Measurements from ENCODE around the gene BDH2.

BDH2 gene

GRCh38 chr4:103099691-103100392, at the start of gene BDH2:
BDH2 (minus strand) TSS chr4:103099834; CDS start chr4:103096254, 3,580 bp downstream.
- DNase-seq, result peak; percentile 87

GRCh38 chr4:103144926-103145325, 45.3 kb upstream of the BDH2 start:
- DNase-seq, result no peak

DNA sequence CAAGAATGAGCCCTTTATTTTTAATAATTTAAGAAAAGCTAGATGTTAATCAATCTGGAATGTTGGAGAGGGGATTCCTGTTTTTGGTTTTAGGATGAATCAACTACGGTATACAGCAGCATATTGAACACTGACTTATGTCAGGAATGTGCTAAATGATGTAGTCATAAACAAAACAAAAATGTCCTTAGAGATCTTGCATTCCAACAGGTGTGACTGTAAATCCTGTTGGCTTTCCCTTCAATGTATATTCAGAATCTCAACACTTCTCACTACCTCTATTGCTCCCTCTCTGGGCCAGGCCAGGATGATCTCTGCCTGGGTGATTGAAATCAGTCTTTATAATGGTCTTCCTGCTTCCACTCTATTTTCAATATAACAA, 37.8 kb upstream of the BDH2 start:
- DNase-seq, result no peak

GRCh38 chr4:103136671-103137445, 37.2 kb upstream of the BDH2 start:
- no peak for DNase-seq

- DNase-seq, result no peak
These were observed 29.5 kb upstream of the BDH2 start for GRCh38 chr4:103129174-103129573.

GRCh38 chr4:103126126-103126525, 26.5 kb upstream of the BDH2 start:
- no peak for DNase-seq

DNA sequence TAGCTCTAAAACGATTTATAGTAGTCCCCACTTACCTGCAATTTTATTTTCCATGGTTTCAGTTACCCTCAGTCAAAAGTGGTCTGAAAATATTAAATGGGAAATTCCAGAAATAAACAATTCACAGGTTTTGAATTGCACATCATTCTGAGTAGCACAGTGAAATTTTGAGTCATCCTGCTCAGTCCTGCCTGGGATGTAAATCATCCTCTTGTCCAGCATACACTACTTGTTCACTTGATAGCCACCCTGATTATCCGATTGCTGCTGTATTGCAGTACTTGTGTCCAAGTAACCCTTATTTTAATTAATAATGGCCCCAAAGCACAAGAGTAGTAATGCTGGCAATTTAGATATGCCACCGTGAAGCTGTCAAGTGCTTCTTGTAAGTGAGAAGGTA, 23.5 kb upstream of the BDH2 start:
- DNase-seq, result no peak

- no peak for DNase-seq
These were observed 18.5 kb upstream of the BDH2 start for GRCh38 chr4:103118166-103118565.

- DNase-seq, result no peak
These were observed 12.0 kb upstream of the BDH2 start for GRCh38 chr4:103111598-103111997.

DNA sequence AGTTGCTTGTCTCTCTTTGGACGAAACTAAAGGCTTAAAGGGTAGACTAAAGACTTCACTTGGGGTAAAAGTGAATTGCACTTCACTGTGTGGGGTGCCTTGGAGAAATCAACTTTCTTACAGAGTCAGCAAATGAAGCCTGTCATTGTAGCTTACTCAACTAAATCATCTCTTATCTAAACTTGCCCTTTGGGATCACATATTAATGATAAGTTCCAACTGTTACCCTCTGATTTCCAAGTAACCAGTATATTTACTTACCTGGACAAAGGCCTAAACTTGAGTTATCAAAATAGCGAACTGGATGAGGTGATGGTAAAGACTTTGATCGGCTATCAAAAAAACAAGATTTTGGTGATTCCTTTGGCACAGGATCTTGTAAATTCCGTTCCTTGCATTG, 8.9 kb upstream of the BDH2 start:
- DNase-seq, result no peak

DNA sequence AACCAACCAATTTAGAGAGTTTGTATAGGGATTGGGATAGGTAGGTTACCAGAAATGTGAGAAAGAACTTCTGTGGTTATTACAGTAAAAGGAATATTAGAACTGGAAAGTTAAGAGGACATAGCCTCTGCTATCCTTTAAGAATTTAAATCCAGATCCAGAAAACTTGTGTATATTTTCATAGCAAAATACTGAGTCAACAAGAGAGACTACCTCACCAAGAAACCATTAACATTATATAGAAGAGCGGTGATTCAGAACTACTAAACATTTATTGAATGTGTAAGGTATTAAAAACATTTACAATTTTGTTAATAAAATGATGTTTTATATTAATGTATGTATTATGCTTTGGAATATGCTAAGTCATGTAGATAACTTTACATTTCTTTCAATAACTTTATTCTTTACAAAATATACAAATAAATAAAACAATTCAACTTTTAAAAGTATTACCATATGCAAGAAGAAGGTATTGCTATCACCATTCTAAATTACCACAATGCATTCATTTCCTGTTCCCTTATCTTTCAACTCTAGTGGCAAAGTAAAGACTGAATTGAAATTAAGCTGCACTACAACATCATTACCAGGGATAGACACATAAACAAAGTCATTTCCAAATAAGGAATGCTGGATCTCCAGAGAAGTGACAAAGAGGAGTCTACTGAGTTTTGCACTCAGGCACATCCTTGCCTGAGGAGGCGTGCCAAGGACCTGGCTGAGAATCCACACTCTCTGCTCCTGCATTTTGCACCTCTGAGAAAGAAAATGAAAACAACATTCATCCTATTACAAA, 6.1 kb upstream of the BDH2 start:
- no peak for DNase-seq

GRCh38 chr4:103104886-103105285, 5.3 kb upstream of the BDH2 start:
- no peak for DNase-seq

GRCh38 chr4:103100691-103101090, 1.1 kb upstream of the BDH2 start:
- DNase-seq, result no peak

GRCh38 chr4:103098756-103099440, 736 bp downstream of the BDH2 start:
- no peak for DNase-seq

GRCh38 chr4:103098341-103098740, 1.3 kb downstream of the BDH2 start:
- DNase-seq, result no peak

GRCh38 chr4:103097112-103097511, 2.5 kb downstream of the BDH2 start:
- DNase-seq, result no peak

DNA sequence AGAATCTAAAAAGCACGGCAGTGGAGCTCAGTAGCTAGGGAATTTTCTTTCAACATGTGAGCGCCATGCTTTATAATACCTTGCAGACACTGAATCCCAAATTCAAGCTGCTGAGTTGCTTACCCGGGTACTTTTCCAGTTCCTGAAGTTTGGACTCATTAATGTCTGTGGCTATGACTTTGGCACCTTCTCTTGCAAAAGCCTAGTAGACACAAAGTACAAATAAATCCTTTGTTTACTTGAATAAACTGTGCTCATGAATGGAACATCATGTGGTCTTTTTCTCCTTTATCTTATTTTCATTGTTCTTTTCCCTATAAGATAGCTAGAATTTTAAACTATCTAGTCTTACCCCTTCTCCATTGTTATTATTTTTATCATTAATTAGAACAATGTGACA, 4.6 kb downstream of the BDH2 start:
- DNase-seq, result no peak

DNA sequence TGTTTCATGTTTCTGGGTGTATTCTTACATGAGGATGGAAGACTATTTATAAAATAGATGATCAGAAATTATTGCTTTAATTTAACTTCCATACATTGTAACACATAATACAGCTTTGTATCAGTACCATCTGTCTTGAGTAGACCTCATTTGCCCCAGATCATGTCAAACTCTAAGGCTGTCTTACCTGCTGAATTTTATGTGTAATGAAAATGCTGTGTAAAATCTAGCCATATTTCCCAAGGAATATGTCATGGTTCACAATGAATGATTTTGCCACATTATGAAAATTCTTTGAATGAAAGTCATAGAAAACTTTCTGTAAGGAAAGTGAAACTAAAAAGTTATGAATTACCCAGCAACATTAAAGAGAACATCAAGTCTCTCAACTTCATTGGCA, 7.4 kb downstream of the BDH2 start:
- no peak for DNase-seq

DNA sequence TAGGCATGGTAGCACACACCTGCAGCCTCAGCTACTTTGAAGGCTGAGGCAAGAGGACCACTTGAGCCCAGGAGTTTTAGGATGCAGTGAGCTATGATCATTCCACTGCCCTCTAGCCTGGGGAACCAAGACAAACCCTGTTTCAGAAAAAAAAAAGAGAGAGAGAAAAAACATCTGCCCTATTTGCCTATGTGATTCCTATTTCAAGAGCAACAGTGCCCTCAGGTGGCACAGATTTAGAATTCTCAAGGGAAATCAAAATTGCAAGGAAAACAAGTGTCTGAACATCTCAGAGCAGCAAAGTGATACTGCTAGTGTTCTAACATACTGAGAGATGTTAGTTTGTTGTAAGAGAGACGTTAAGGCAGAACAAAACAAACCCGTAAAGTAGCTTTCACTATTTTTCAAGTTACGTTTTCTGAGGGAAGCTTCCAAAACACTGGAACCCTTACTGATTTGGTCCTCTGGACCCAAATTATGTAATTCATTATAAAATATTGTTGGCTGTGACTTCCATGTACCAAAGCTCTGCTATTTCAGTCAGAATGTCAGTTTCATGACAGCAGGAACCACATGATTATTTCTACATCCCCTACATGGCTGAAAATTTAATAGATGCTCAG, 7.9 kb downstream of the BDH2 start:
- DNase-seq, result peak; percentile 53

DNA sequence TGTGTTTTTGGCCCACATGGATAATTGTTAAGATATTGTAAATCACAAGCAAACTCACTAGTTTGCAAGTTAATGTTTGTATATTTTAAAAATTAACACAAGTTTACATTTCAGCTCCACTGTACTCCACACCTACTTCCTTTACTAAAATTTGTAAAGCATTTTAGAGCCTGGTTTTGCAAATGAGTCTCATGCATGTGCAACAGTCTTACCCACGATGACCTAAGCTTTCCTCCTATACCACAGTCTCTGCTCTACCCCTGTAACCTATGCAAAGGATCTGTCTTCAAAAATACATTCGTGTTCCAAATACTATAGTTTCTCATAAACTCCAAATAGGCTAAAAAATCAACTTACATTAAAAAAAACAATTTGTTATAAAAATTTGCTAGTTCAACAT, 10.2 kb downstream of the BDH2 start:
- DNase-seq, result no peak

DNA sequence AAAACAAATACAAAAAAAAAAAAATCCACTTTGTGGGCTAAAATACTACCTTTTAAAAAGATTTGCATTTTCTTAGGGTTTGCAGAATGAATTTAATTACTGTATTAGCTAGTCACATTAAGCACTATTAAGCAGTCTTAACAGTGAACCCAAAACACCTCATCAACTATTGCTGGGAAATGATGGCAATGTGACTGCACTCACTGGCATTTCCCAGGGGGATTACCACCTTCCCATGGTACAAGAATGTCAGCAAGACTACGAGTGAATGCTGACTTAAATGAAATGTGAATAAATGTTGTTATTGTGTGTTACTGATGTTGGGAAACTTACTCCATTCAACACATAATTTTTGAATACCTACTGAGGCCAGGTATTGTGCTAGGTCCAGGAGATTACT, 13.1 kb downstream of the BDH2 start:
- DNase-seq, result no peak

- no peak for DNase-seq
These were observed 14.0 kb downstream of the BDH2 start for GRCh38 chr4:103085555-103086196.
